Hepatocyte (in vitro differentiated cells): ENCODE data around the gene PEA15. TPM values are rescaled to one million over a fixed set of nuclear protein-coding genes. Genes with fewer than 3 reads are reported as not detected.

Source experiments
- DNase-seq: peaks from one replicate; pipeline ENCODE4 v3.0.0-alpha.2; 2016; ENCODE audit warnings: low spot score
- H2AFZ ChIP-seq: fragments of 200-600 bp; sonication (generic); 2 replicates; pipeline ENCODE4 v1.6.0; 2016; ENCODE audit warnings: antibody characterized with exemption, mild to moderate bottlenecking
- H3K27ac ChIP-seq: fragments of 200-600 bp; sonication (generic); 2 replicates; pipeline ENCODE4 v1.5.1; 2016; ENCODE audit warnings: mild to moderate bottlenecking
- H3K27me3 ChIP-seq: fragments of 200-600 bp; sonication (generic); 2 replicates; pipeline ENCODE4 v1.6.1; 2016
- H3K36me3 ChIP-seq: fragments of 200-600 bp; sonication (generic); replicated peaks from 2 replicates; pipeline ENCODE4 v1.5.1; 2016; ENCODE audit warnings: low read depth; ENCODE audit not compliant: insufficient read depth
- H3K4me1 ChIP-seq: fragments of 200-600 bp; sonication (generic); 2 replicates; pipeline ENCODE4 v1.5.1; 2016; ENCODE audit warnings: mild to moderate bottlenecking, moderate library complexity; ENCODE audit not compliant: insufficient read depth
- H3K4me2 ChIP-seq: fragments of 200-600 bp; sonication (generic); 2 replicates; pipeline ENCODE4 v1.6.0; 2016
- H3K4me3 ChIP-seq: fragments of 200-600 bp; sonication (generic); 2 replicates; pipeline ENCODE4 v1.5.1; 2016; ENCODE audit warnings: mild to moderate bottlenecking
- H3K79me2 ChIP-seq: fragments of 200-600 bp; sonication (generic); 2 replicates; pipeline ENCODE4 v1.6.0; 2017; ENCODE audit warnings: mild to moderate bottlenecking
- H3K9me2 ChIP-seq: fragments of 200-600 bp; sonication (generic); replicated peaks from 2 replicates; pipeline ENCODE4 v1.6.0; 2017; ENCODE audit warnings: mild to moderate bottlenecking; ENCODE audit not compliant: insufficient read depth
- H3K9me3 ChIP-seq: fragments of 200-600 bp; sonication (generic); 2 replicates; pipeline ENCODE4 v1.5.1; 2016; ENCODE audit warnings: low read depth, mild to moderate bottlenecking
- H4K20me1 ChIP-seq: fragments of 200-600 bp; sonication (generic); 2 replicates; pipeline ENCODE4 v1.6.0; 2016; ENCODE audit warnings: mild to moderate bottlenecking; ENCODE audit not compliant: insufficient read depth, poor library complexity, severe bottlenecking
- EZH2 ChIP-seq: fragments of 200-600 bp; sonication (generic); IDR thresholded peaks from 2 replicates; pipeline ENCODE4 v1.6.1; 2016; ENCODE audit warnings: antibody characterized with exemption, mild to moderate bottlenecking, borderline replicate concordance
- EZH2phosphoT487 ChIP-seq: fragments of 200-600 bp; sonication (generic); IDR thresholded peaks from one replicate; pipeline ENCODE4 v1.6.1; 2018; ENCODE audit warnings: antibody characterized with exemption, mild to moderate bottlenecking, low read depth, moderate library complexity; ENCODE audit not compliant: unreplicated experiment, severe bottlenecking
- WGBS: methylation state at CpG from one replicate; pipeline ENCODE4 v1.1.6; 2016; ENCODE audit warnings: low lambda C conversion rate; ENCODE audit errors: missing lambda C conversion rate; 5-methylcytosine and 5-hydroxymethylcytosine counted together
- polyA plus RNA-seq: library from polyadenylated mRNA; unstranded; fragments of >200 nt; fragmentation: Nextera tagmentation; extraction: Ambion mirVana; gene quantifications from 2 replicates; pipeline ENCODE4 v1.2.1, GENCODE V29; 2016
- total RNA-seq: library from RNA; depleted of rRNA; stranded (reverse); fragments of >200 nt; gene quantifications from 2 replicates; pipeline ENCODE4 v1.2.3, GENCODE V29; 2014
- TF ChIP-seq, protein P1 (sequence below): fragments of 200-600 bp; sonication (generic); IDR thresholded peaks from 2 replicates; pipeline ENCODE4 v1.5.1; 2016; ENCODE audit warnings: antibody characterized with exemption, mild to moderate bottlenecking; ENCODE audit not compliant: poor library complexity

Gene PEA15
- total and polyA plus RNA-seq, 2 experiments from 2014 or later: 61.1 to 62.0 TPM

DNA sequence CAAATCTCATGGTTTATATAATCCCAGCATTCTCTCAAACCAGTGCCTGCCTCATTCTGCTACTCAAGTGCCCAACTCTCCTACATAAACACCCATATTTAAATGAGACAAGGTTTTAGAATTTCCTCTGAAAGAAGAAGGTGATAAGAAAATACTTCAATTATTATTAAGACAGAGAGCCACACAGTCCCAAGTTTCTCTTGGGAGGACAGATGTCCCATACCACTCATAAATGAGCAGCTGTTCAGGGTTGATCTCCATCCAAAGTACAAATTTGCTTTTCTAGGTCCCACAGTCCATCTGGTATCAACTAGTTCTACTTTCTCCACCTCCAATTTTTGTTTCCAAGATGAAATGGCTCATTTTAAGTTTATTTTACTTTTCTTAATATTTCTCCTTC lies 45.8 kb downstream of the PEA15 start:
- Histone ChIP-seq H3K27me3 (no peaks in the 10 kb centered on the region), H3K9me2 (no peaks in the 10 kb centered on the region), H3K9me3 (no peaks in the 10 kb centered on the region), H3K4me2 (no peak overlapping the region), H3K27ac (no peak overlapping the region), H3K36me3 (no peaks in the 10 kb centered on the region), H2AFZ (no peak overlapping the region), H3K79me2 (peaks cover 82% of the 10 kb centered on the region), H3K4me1 (peaks cover 8% of the 10 kb centered on the region), H3K4me3 (no peak overlapping the region), H4K20me1 (peaks cover 13% of the 10 kb centered on the region)
- TF ChIP-seq, protein P1, sequence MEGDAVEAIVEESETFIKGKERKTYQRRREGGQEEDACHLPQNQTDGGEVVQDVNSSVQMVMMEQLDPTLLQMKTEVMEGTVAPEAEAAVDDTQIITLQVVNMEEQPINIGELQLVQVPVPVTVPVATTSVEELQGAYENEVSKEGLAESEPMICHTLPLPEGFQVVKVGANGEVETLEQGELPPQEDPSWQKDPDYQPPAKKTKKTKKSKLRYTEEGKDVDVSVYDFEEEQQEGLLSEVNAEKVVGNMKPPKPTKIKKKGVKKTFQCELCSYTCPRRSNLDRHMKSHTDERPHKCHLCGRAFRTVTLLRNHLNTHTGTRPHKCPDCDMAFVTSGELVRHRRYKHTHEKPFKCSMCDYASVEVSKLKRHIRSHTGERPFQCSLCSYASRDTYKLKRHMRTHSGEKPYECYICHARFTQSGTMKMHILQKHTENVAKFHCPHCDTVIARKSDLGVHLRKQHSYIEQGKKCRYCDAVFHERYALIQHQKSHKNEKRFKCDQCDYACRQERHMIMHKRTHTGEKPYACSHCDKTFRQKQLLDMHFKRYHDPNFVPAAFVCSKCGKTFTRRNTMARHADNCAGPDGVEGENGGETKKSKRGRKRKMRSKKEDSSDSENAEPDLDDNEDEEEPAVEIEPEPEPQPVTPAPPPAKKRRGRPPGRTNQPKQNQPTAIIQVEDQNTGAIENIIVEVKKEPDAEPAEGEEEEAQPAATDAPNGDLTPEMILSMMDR: no peak
- TF ChIP-seq EZH2phosphoT487 (no peak), EZH2 (no peak)
- no peak for DNase-seq

DNA sequence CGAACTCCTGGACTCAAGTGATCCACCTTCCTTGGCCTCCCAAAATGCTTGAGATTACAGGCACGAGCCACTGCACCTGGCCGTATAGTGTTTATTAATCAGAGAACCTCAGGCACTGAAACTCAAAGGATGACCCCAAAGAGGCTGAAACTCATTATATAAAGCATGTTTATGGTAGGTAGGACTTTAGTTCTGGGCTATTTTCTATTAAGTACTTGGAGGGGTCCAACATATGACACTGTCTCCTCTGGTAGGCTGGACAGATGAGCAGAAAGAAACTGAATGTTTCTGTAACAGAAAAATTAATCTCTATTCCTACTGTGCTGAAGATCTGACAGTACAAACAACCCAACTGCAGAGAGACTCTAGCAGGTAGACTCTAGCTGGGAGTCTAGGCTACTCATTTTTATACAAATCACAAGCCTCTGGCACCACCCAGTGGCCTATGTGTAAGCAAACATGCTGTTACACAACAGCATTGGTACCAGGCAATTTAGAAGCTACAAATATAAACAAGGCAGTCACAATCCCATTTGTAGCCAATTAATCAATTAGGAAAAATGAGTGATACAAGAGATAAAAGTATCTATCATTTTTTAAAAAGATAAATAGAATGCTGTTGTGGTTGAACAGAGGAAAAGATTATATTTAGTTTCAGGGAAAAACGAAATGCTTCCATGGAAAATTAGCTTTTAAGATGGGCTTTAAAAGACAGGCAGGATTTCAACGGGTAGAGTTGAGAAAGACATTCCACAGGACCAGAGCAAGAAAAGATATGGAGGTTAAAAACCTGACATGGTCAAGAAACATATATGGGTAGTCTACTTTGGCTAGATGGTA lies 46.7 kb downstream of the PEA15 start:
- WGBS: 74% methylated on average over 5 of the region's 5 CpGs
- H3K4me3 ChIP-seq: no peak overlapping the region
- H3K4me2 ChIP-seq: no peak overlapping the region
- no peaks in the 10 kb centered on the region for H3K27me3 ChIP-seq
- H3K9me3 ChIP-seq: no peaks in the 10 kb centered on the region
- no peaks in the 10 kb centered on the region for H3K9me2 ChIP-seq
- DNase-seq: peak; percentile 87
- peaks cover 82% of the 10 kb centered on the region for H3K79me2 ChIP-seq
- peaks cover 13% of the 10 kb centered on the region for H4K20me1 ChIP-seq
- H3K27ac ChIP-seq: no peak overlapping the region
- H2AFZ ChIP-seq: no peak overlapping the region
- no peak for TF ChIP-seq EZH2phosphoT487
- TF ChIP-seq, protein P1: peak; percentile 80
- TF ChIP-seq EZH2: no peak
- peaks cover 9% of the 10 kb centered on the region for H3K4me1 ChIP-seq
- H3K36me3 ChIP-seq: no peaks in the 10 kb centered on the region

DNA sequence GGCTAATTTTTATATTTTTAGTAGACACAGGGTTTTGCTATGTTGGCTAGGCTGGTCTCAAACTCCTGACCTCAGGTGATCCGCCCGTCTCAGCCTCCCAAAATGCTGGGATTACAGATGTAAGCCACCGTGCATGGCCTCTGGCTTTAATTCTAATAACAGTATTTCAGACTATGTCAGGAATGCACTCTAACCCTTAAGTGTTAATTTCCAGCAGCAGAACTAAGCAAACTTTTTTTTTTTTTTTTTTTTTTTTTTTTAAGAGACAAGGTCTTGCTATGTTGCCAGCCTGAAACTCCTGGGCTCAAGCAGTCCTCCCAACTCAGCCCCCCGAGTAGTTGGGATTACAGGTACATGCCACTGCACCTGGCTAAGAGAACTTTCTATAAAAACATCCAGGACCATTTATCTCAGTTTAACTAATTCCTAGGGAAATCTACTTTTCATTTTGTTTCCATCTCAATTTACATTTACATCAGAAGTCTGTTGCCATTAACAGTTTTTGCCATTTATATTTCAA lies 50.7 kb downstream of the PEA15 start:
- Histone ChIP-seq H3K9me3 (no peaks in the 10 kb centered on the region), H3K27me3 (no peaks in the 10 kb centered on the region), H3K4me1 (peaks cover 23% of the 10 kb centered on the region), H3K36me3 (no peaks in the 10 kb centered on the region), H4K20me1 (peaks cover 23% of the 10 kb centered on the region), H2AFZ (no peak overlapping the region), H3K4me2 (peak overlapping the region; percentile 36), H3K9me2 (no peaks in the 10 kb centered on the region), H3K27ac (no peak overlapping the region), H3K4me3 (no peak overlapping the region), H3K79me2 (peaks cover 82% of the 10 kb centered on the region)
- DNase-seq: no peak
- 79% methylated on average over 4 of the region's 4 CpGs for WGBS
- no peak for TF ChIP-seq EZH2
- no peak for TF ChIP-seq EZH2phosphoT487
- TF ChIP-seq, protein P1: no peak
